HCT116 (cell line): ENCODE data around the gene TCP11. TPM values are rescaled to one million over a fixed set of nuclear protein-coding genes. Genes with fewer than 3 reads are reported as not detected.

ENCODE experiments used
- ATAC-seq: fragments of 200-7000 bp; cut with Tn5 transposase; 2 replicates; pipeline ENCODE4 v1.9.1; 2020; ENCODE audit warnings: mild to moderate bottlenecking, moderate library complexity
- BruUV-seq: library from RNA; stranded (reverse); fragments of 400-500 nt; replicated peaks from 2 replicates; lab custom pipeline; 2021; lab: Mats Ljungman, UMichigan
- CTCF ChIA-PET: fragments of 300-600 bp; sonication (Branson Sonifier 250); formaldehyde crosslinking; loops from one replicate; lab custom pipeline; 2021; ENCODE audit warnings: antibody characterized with exemption; lab: Charles Lee
- POLR2A ChIA-PET: fragments of 300-600, 350-600 bp; sonication (Branson Sonifier 250); formaldehyde crosslinking; loops from one replicate; lab custom pipeline; 2021; ENCODE audit warnings: antibody characterized with exemption; lab: Charles Lee
- RAD21 ChIA-PET, 2 experiments: fragments of 300-600 bp; sonication (Branson Sonifier 250); formaldehyde crosslinking; loops; one replicate each; lab custom pipeline; 2023; ENCODE audit warnings: low total read pairs in 2 of 2; ENCODE audit not compliant: uncharacterized antibody in 2 of 2, unreplicated experiment in 2 of 2, low non-redundant PET in 1 of 2; lab: Charles Lee
- DNase-seq: peaks from one replicate; pipeline ENCODE4 v3.0.0-alpha.2; 2010; ENCODE audit warnings: low read depth, low spot score
- H2AFZ ChIP-seq: fragments of 200-600 bp; shearing (Covaris generic), sonication (generic); 2 replicates; pipeline ENCODE4 v1.6.1; 2017; ENCODE audit warnings: low read depth, mixed run types, mixed read lengths, antibody characterized with exemption, low read length; ENCODE audit not compliant: poor library complexity, severe bottlenecking
- H3K27ac ChIP-seq: 2 replicates; pipeline ENCODE4 v1.5.1; 2012; ENCODE audit warnings: low read depth, low read length
- H3K27me3 ChIP-seq: fragments of 200-600 bp; sonication (generic); 2 replicates; pipeline ENCODE4 v1.6.1; 2016; ENCODE audit warnings: mixed run types, low read length, mixed read lengths; ENCODE audit not compliant: insufficient read depth
- H3K36me3 ChIP-seq, 2 experiments: fragments of 200-500 bp in 1 of 2; fragments of 200-600 bp in 1 of 2; sonication (Bioruptor generic) in 1 of 2; sonication (generic) in 1 of 2; 2 replicates each; pipeline versions ENCODE4 v1.5.1 to v1.6.1; 2014 to 2016; ENCODE audit warnings: low read length in 2 of 2, inconsistent platforms in 1 of 2, mixed read lengths in 1 of 2, mixed run types in 1 of 2; ENCODE audit not compliant: insufficient read depth in 2 of 2, control insufficient read depth in 1 of 2
- H3K4me1 ChIP-seq, 2 experiments: fragments of 200-600 bp in 1 of 2; sonication (generic) in 1 of 2; 2 replicates each; pipeline versions ENCODE4 v1.5.1 to v1.6.1; 2012 to 2017; ENCODE audit warnings: low read length in 2 of 2, inconsistent platforms in 1 of 2, mild to moderate bottlenecking in 1 of 2, mixed read lengths in 1 of 2, mixed run types in 1 of 2, moderate library complexity in 1 of 2; ENCODE audit not compliant: insufficient read depth in 2 of 2, control insufficient read depth in 1 of 2
- H3K4me2 ChIP-seq: fragments of 200-600 bp; sonication (generic); 2 replicates; pipeline ENCODE4 v1.6.1; 2017; ENCODE audit warnings: mixed run types, low read length, mixed read lengths
- H3K4me3 ChIP-seq, 2 experiments: fragments of 200-600 bp in 1 of 2; sonication (generic) in 1 of 2; replicated peaks in 1 of 2; 2 replicates each; pipeline ENCODE4 v1.5.1; 2011 to 2016; ENCODE audit warnings: low read length in 2 of 2, control low read depth in 1 of 2, low read depth in 1 of 2, mild to moderate bottlenecking in 1 of 2, mixed read lengths in 1 of 2, mixed run types in 1 of 2
- H3K79me2 ChIP-seq: fragments of 200-600 bp; sonication (generic); 2 replicates; pipeline ENCODE4 v1.6.1; 2017; ENCODE audit warnings: mild to moderate bottlenecking, mixed run types, low read length, moderate library complexity, mixed read lengths; ENCODE audit not compliant: insufficient read depth
- H3K9ac ChIP-seq: fragments of 200-600 bp; sonication (generic); 2 replicates; pipeline ENCODE4 v1.6.1; 2016; ENCODE audit warnings: low read length, mixed read lengths
- H3K9me2 ChIP-seq: fragments of 200-600 bp; sonication (generic), shearing (Covaris generic); 2 replicates; pipeline ENCODE4 v1.6.1; 2017; ENCODE audit warnings: mixed run types, mild to moderate bottlenecking, moderate library complexity; ENCODE audit not compliant: insufficient read depth
- H3K9me3 ChIP-seq, 2 experiments: fragments of 200-500 bp in 1 of 2; fragments of 200-600 bp in 1 of 2; sonication (Bioruptor generic) in 1 of 2; sonication (generic) in 1 of 2; 2 replicates each; pipeline ENCODE4 v1.6.1; 2014 to 2017; ENCODE audit warnings: low read length in 2 of 2, mixed read lengths in 2 of 2, inconsistent platforms in 1 of 2, low read depth in 1 of 2, mild to moderate bottlenecking in 1 of 2, mixed run types in 1 of 2, moderate library complexity in 1 of 2; ENCODE audit not compliant: control insufficient read depth in 1 of 2, insufficient read depth in 1 of 2
- H4K20me1 ChIP-seq: fragments of 200-600 bp; sonication (generic), shearing (Covaris generic); 2 replicates; pipeline ENCODE4 v1.6.1; 2017; ENCODE audit warnings: mixed run types, mild to moderate bottlenecking, moderate library complexity; ENCODE audit not compliant: insufficient read depth
- CBX3 ChIP-seq: IDR thresholded peaks from 2 replicates; pipeline ENCODE4 v1.6.1; 2012; ENCODE audit warnings: low read depth
- CEBPB ChIP-seq: IDR thresholded peaks from 2 replicates; pipeline ENCODE4 v1.6.1; 2012; ENCODE audit warnings: low read depth
- EZH2 ChIP-seq: fragments of 200-600 bp; sonication (generic); IDR thresholded peaks from 2 replicates; pipeline ENCODE4 v1.6.1; 2017; ENCODE audit warnings: antibody characterized with exemption, mixed run types
- EZH2phosphoT487 ChIP-seq: fragments of 200-600 bp; IDR thresholded peaks from 2 replicates; pipeline ENCODE4 v1.6.1; 2018; ENCODE audit warnings: antibody characterized with exemption, borderline replicate concordance
- FOSL1 ChIP-seq: IDR thresholded peaks from 2 replicates; pipeline ENCODE4 v1.6.1; 2012; ENCODE audit warnings: low read depth
- JUND ChIP-seq: IDR thresholded peaks from 2 replicates; pipeline ENCODE4 v1.6.1; 2012
- SIN3A ChIP-seq: IDR thresholded peaks from 2 replicates; pipeline ENCODE4 v1.6.1; 2012; ENCODE audit warnings: low read depth
- SP1 ChIP-seq: IDR thresholded peaks from 2 replicates; pipeline ENCODE4 v1.6.1; 2012; ENCODE audit warnings: low read depth
- SRF ChIP-seq: IDR thresholded peaks from 2 replicates; pipeline ENCODE4 v1.6.1; 2012; ENCODE audit warnings: low read depth
- TCF7L2 ChIP-seq: IDR thresholded peaks from 2 replicates; pipeline ENCODE4 v1.7.0; 2011; ENCODE audit warnings: borderline replicate concordance, inconsistent platforms; ENCODE audit not compliant: insufficient read depth, insufficient read length; ENCODE audit errors: extremely low read depth
- YY1 ChIP-seq: IDR thresholded peaks from 2 replicates; pipeline ENCODE4 v1.6.1; 2011; ENCODE audit warnings: low read length, low read depth, moderate library complexity, mild to moderate bottlenecking; ENCODE audit not compliant: insufficient replicate concordance; ENCODE audit errors: extremely low read depth
- intact Hi-C: fragments of 100-400 bp; cut with micrococcal nuclease; formaldehyde crosslinking; loops from 2 replicates; pipeline ENCODE4 v1.10.0; 2022
- total RNA-seq: library from RNA; stranded (reverse); gene quantifications from one replicate; pipeline ENCODE4 v1.2.1, GENCODE V29; 2021; ENCODE audit not compliant: unreplicated experiment
- TF ChIP-seq, protein P1 (sequence below): IDR thresholded peaks from 2 replicates; pipeline ENCODE4 v1.6.1; 2012; ENCODE audit warnings: low read depth
- TF ChIP-seq, protein P2 (sequence below), 3 experiments: fragments of 200-600 bp in 1 of 3; sonication (generic) in 1 of 3; IDR thresholded peaks in 2 of 3; conservative IDR thresholded peaks in 1 of 3; 2 replicates each; pipeline ENCODE4 v1.5.1; 2012 to 2017; ENCODE audit warnings: low read depth in 2 of 3, low read length in 2 of 3, antibody characterized with exemption in 1 of 3, borderline replicate concordance in 1 of 3, control low read depth in 1 of 3, mild to moderate bottlenecking in 1 of 3, mixed read lengths in 1 of 3, mixed run types in 1 of 3, moderate library complexity in 1 of 3; ENCODE audit not compliant: insufficient read depth in 1 of 3
- TF ChIP-seq, protein P3 (sequence below): IDR thresholded peaks from 2 replicates; pipeline ENCODE4 v1.6.1; 2012
- TF ChIP-seq, protein P4 (sequence below): IDR thresholded peaks from 2 replicates; pipeline ENCODE4 v1.6.1; 2011; ENCODE audit warnings: mild to moderate bottlenecking, low read length, moderate library complexity; ENCODE audit not compliant: insufficient replicate concordance; ENCODE audit errors: extremely low read depth

Gene TCP11
- total RNA-seq, 1 experiment from 2014 or later = not detected

DNA sequence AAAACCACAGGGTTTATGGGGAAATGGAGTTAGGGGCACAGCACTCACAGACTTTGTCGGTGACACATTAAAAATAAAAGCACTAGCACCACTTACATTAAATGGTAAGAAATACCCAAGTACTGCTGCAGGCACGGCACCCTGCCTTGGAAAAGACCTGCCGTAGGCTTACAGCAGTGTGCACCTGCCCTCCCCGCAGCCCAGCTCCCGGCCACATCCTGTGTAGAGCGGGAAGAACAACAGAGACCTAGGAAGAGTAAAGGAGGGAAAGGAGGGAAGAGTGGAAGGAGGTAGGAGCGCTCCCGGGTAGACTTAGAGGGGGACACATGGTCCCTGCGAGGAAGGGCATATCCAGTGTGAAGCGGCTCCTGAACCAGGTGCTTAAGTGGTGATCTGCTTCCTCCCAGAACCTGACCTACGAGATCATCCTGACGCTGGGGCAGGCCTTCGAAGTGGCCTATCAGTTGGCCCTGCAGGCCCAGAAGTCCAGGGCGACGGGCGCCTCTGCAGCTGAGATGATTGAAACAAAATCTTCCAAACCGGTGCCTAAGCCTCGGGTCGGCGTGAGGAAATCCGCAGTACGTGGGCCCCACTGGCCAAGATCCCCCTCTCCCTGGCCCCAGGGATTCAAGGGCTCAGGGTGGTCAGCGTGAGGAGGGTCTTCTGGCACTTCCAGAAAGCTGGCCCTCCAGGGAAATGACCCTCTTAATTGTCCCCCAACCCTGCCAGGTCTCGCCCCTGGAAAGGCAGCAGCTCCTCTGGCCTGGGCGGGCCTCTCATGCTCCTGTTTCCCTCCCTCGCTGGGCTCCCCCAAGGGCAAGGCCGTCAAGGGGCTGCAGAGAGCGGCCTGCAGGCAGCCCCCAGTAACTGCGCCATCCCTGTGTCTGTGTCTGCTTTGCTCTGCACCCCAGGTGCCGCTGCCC lies 55.5 kb downstream of the TCP11 start:
- Histone ChIP-seq H2AFZ (no peak overlapping the region), H3K4me1 (no peaks in the 10 kb centered on the region), H3K36me3 (no peaks in the 10 kb centered on the region; a peak in 2 of 4 replicates), H4K20me1 (no peaks in the 10 kb centered on the region), H3K4me2 (no peak overlapping the region), H3K9me3 (no peaks in the 10 kb centered on the region), H3K27ac (no peak overlapping the region), H3K9ac (no peak overlapping the region), H3K9me2 (no peaks in the 10 kb centered on the region), H3K79me2 (no peaks in the 10 kb centered on the region), H3K4me3 (no peak overlapping the region), H3K27me3 (no peaks in the 10 kb centered on the region)
- RAD21 ChIA-PET = no interaction called here
- CTCF ChIA-PET = no interaction called here
- TF ChIP-seq, protein P1, sequence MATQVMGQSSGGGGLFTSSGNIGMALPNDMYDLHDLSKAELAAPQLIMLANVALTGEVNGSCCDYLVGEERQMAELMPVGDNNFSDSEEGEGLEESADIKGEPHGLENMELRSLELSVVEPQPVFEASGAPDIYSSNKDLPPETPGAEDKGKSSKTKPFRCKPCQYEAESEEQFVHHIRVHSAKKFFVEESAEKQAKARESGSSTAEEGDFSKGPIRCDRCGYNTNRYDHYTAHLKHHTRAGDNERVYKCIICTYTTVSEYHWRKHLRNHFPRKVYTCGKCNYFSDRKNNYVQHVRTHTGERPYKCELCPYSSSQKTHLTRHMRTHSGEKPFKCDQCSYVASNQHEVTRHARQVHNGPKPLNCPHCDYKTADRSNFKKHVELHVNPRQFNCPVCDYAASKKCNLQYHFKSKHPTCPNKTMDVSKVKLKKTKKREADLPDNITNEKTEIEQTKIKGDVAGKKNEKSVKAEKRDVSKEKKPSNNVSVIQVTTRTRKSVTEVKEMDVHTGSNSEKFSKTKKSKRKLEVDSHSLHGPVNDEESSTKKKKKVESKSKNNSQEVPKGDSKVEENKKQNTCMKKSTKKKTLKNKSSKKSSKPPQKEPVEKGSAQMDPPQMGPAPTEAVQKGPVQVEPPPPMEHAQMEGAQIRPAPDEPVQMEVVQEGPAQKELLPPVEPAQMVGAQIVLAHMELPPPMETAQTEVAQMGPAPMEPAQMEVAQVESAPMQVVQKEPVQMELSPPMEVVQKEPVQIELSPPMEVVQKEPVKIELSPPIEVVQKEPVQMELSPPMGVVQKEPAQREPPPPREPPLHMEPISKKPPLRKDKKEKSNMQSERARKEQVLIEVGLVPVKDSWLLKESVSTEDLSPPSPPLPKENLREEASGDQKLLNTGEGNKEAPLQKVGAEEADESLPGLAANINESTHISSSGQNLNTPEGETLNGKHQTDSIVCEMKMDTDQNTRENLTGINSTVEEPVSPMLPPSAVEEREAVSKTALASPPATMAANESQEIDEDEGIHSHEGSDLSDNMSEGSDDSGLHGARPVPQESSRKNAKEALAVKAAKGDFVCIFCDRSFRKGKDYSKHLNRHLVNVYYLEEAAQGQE = no peak
- TF ChIP-seq CEBPB = no peak
- TF ChIP-seq JUND = no peak
- TF ChIP-seq YY1 = no peak
- TF ChIP-seq, protein P2, sequence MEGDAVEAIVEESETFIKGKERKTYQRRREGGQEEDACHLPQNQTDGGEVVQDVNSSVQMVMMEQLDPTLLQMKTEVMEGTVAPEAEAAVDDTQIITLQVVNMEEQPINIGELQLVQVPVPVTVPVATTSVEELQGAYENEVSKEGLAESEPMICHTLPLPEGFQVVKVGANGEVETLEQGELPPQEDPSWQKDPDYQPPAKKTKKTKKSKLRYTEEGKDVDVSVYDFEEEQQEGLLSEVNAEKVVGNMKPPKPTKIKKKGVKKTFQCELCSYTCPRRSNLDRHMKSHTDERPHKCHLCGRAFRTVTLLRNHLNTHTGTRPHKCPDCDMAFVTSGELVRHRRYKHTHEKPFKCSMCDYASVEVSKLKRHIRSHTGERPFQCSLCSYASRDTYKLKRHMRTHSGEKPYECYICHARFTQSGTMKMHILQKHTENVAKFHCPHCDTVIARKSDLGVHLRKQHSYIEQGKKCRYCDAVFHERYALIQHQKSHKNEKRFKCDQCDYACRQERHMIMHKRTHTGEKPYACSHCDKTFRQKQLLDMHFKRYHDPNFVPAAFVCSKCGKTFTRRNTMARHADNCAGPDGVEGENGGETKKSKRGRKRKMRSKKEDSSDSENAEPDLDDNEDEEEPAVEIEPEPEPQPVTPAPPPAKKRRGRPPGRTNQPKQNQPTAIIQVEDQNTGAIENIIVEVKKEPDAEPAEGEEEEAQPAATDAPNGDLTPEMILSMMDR (IDR thresholded peaks at IDR 0.05 in 2 of 3, conservative IDR thresholded peaks at IDR 0.05 in 1 of 3; ENCODE audit: borderline replicate concordance in 1 of 3, insufficient read depth in 1 of 3, low read depth in 2 of 3, low read length in 2 of 3) = no peak
- TF ChIP-seq, protein P3, sequence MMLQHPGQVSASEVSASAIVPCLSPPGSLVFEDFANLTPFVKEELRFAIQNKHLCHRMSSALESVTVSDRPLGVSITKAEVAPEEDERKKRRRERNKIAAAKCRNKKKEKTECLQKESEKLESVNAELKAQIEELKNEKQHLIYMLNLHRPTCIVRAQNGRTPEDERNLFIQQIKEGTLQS = no peak
- no peak for TF ChIP-seq EZH2
- TF ChIP-seq CBX3 = no peak
- TF ChIP-seq SRF = no peak
- no peak for TF ChIP-seq SIN3A
- TF ChIP-seq, protein P4, sequence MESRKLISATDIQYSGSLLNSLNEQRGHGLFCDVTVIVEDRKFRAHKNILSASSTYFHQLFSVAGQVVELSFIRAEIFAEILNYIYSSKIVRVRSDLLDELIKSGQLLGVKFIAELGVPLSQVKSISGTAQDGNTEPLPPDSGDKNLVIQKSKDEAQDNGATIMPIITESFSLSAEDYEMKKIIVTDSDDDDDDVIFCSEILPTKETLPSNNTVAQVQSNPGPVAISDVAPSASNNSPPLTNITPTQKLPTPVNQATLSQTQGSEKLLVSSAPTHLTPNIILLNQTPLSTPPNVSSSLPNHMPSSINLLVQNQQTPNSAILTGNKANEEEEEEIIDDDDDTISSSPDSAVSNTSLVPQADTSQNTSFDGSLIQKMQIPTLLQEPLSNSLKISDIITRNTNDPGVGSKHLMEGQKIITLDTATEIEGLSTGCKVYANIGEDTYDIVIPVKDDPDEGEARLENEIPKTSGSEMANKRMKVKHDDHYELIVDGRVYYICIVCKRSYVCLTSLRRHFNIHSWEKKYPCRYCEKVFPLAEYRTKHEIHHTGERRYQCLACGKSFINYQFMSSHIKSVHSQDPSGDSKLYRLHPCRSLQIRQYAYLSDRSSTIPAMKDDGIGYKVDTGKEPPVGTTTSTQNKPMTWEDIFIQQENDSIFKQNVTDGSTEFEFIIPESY = no peak
- no peak for TF ChIP-seq SP1
- TF ChIP-seq TCF7L2 = no peak
- TF ChIP-seq EZH2phosphoT487 = no peak
- no peak for TF ChIP-seq FOSL1
- POLR2A ChIA-PET = no interaction called here
- no TSS peak for BruUV-seq
- no peak for DNase-seq
- intact Hi-C loops = no loop called here
- no peak for ATAC-seq
